GM12801 (cell line): Measurements from ENCODE around the gene C20orf144.

ENCODE experiments used
- TF ChIP-seq, protein P1 (sequence below): IDR thresholded peaks from one replicate; pipeline ENCODE4 v1.5.1; 2011; ENCODE audit warnings: control low read depth; ENCODE audit not compliant: insufficient read length; ENCODE audit errors: extremely low read depth

C20orf144 gene

DNA sequence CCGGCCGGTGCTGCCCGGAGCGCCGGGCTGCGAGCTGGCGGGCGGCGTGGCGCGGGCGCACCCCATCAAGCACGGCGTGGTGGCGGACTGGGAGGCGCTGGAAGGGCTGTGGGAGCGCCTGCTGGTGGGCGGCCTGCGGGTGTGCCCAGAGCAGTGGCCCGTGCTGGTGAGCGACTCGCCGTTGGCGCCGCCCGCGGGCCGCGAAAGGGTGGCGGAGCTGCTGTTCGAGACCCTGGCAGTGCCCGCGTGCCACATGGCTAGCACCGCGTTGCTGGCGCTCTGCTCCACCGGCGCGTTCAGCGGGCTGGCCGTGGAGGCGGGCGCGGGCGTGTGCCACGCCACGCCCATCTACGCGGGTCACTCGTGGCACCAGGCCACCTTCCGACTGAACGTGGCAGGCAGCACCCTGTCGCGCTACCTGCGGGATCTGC lies 5.1 kb downstream of the C20orf144 start:
- TF ChIP-seq, protein P1, sequence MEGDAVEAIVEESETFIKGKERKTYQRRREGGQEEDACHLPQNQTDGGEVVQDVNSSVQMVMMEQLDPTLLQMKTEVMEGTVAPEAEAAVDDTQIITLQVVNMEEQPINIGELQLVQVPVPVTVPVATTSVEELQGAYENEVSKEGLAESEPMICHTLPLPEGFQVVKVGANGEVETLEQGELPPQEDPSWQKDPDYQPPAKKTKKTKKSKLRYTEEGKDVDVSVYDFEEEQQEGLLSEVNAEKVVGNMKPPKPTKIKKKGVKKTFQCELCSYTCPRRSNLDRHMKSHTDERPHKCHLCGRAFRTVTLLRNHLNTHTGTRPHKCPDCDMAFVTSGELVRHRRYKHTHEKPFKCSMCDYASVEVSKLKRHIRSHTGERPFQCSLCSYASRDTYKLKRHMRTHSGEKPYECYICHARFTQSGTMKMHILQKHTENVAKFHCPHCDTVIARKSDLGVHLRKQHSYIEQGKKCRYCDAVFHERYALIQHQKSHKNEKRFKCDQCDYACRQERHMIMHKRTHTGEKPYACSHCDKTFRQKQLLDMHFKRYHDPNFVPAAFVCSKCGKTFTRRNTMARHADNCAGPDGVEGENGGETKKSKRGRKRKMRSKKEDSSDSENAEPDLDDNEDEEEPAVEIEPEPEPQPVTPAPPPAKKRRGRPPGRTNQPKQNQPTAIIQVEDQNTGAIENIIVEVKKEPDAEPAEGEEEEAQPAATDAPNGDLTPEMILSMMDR: no peak

DNA sequence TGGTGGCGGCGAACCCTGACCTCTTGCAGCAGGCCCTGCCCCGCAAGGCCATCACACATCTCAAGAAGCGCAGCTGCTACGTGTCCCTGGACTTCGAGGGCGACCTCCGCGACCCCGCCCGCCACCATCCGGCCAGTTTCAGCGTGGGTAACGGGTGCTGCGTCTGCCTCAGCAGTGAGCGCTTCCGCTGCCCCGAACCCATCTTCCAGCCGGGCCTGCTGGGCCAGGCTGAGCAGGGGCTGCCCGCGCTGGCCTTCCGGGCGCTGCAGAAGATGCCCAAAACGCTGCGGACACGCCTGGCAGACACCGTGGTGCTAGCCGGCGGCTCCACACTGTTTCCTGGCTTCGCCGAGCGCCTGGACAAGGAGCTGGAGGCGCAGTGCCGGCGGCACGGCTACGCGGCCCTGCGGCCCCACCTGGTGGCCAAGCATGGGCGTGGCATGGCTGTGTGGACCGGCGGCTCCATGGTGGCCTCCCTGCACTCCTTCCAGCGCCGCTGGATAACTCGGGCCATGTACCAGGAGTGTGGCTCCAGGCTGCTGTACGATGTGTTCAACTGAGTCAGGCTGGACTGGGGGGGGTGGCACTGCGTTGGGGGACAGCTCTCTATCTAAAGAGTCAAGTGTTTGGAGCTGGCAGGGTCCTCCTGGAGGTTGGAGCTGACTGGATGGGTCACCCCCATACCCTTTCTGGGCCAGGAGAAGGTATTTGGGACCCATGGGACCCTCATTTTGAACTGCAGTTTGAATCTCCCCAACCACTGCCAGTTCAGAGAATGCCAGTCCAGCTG lies 5.7 kb downstream of the C20orf144 start:
- TF ChIP-seq, protein P1: no peak

DNA sequence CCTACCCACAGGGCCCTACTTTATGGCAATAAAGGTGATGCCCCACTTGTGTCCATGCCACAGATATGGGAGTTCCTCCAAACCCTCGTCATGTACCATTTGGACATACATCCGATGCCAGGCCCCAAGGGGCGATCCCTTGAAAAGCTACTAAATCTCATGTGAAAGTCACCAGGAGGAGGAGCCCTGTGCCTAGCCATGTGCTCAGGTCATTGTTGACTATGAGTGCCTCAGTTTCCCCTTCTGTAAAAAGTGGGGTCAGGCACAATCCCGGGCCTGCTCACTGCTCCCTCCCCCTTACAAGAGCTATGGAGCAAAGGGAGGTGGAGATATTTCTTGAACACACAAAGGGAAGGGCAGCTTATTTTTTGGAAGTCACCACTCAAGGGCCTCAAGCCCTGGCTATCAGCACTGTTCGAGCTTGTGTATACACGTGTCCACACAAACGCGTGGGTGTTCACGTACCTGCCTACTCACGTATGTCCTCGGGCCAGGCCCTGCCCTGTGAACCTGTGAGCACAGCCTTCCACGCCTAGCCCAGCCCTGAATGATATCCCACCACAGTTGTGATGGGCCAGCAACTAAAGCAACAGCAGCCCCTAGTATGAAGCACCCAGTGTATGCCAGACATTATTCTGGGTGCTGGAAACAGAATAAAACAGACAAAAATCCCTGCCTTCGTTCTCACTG lies 6.5 kb downstream of the C20orf144 start:
- TF ChIP-seq, protein P1: no peak

DNA sequence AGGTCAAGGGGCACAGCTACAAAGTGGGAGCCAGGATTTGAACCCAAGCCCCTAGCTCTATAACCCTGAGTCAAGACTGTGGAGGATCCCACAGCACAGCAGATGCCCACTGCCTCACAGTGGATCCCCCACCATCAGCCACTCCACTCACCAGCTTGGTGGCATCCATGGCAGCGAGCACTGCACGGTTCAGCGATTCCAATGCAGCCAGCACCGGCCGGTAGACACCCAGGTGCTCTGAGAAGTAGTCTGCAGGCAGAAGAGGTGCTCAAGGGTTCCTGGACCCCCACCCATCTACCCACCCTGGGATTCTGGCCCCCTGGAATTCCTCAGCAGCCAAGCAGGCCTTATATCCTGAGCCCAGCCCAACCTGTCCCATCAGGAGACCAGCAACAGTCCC lies 7.1 kb downstream of the C20orf144 start:
- TF ChIP-seq, protein P1: no peak

DNA sequence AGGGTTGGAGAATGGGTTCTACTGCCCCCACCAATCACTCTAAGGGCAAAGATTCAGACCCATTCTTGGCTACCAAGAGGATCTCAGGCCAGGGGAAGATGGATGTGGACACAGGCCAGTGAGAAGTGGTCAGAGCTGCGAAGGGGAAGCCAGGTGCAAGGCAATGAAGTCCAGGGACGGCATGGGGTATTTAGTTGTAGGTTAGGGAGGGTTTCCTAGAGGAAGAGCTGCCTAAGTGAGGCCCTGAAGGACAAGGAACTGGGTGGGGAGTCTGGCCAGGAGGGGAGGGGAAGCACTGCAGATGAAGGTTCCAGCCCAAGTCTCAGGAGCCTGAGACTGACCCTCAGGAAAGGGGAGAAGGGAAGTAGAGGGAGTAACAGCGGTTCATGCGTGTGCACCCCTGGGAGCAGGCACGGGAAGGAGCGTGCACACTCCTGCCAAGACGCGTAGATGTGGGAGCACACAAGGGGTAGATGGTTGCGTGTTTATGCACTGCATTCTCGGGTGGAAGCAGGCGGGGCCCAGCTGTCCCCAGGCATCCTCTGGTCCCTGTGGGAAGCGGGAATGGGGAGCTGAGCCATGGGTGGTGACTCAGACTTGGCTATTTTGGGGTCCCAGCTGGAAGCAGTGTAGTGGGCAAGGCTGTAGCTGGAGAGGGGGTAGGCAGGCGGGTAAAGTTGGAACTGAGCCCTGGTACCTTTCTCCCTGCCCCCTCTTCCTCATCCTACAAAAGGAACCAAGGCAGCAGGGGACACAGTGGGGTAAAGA lies 7.9 kb downstream of the C20orf144 start:
- TF ChIP-seq, protein P1: no peak

DNA sequence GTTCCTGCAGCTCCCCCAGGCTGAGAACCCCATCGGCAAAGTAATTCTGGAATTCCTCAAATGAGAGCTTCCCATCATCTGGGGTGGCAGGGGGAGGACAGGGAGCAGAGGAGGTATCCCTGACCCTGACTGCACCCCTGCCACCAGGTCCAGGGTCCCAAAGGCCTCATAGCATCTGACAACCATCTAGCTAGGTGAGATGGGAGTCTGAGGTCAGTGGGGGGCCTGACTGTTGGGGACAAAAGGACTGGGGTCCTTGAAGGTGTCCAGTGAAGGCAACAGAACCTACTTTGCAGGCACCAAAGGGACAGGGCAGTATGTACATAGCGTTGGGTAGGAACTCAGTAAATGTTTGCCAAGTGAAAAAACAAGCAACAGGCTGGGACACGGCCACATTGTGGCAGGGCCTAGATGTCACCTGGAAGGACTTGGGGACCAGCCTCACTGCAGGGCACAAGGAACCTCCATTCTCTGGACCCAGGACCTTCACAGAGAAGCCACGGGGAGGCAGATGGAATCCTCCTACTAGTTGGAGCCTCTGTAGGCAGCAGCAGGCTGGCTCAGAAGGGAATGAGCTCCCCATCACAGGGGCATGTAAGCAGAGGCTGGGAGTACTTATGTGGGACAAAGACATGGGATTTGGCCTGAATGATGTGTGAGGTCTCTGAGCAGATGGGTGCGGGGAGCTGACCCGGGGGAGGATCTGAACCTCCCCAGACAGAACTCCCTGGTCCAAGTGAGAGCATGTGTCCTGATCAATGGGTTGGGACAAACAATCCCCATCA lies 8.8 kb downstream of the C20orf144 start:
- TF ChIP-seq, protein P1: no peak
